HEK293 (cell line): ENCODE results near the gene ABHD14A.

ENCODE experiments used
- GLI2 ChIP-seq: fragments of 450-650 bp; formaldehyde crosslinking; IDR thresholded peaks from 2 replicates; pipeline ENCODE4; 2017; ENCODE audit warnings: missing biosample characterization, missing genetic modification characterization, low read depth, borderline replicate concordance
- GLI4 ChIP-seq: fragments of 450-650 bp; formaldehyde crosslinking; IDR thresholded peaks from 2 replicates; pipeline ENCODE4 v1.5.1; 2016; ENCODE audit warnings: missing biosample characterization, missing genetic modification characterization
- KLF10 ChIP-seq: fragments of 450-650 bp; IDR thresholded peaks from 2 replicates; pipeline ENCODE4 v1.5.1; 2018; ENCODE audit warnings: missing biosample characterization, mild to moderate bottlenecking, missing genetic modification characterization
- KLF9 ChIP-seq: fragments of 450-650 bp; formaldehyde crosslinking; IDR thresholded peaks from 2 replicates; pipeline ENCODE4 v1.5.1; 2016; ENCODE audit warnings: missing biosample characterization, missing genetic modification characterization, low read depth
- SP7 ChIP-seq: fragments of 450-650 bp; formaldehyde crosslinking; IDR thresholded peaks from 2 replicates; pipeline ENCODE4 v1.5.1; 2016; ENCODE audit warnings: missing biosample characterization, missing genetic modification characterization
- TCF7L2 ChIP-seq: IDR thresholded peaks from 2 replicates; pipeline ENCODE4 v1.6.1; 2011; ENCODE audit warnings: low read depth, mild to moderate bottlenecking, inconsistent platforms, low read length, moderate library complexity, borderline replicate concordance
- ZBTB20 ChIP-seq: fragments of 450-650 bp; formaldehyde crosslinking; IDR thresholded peaks from 2 replicates; pipeline ENCODE4 v1.5.1; 2016; ENCODE audit warnings: missing biosample characterization, missing genetic modification characterization
- ZFP37 ChIP-seq: fragments of 450-650 bp; formaldehyde crosslinking; IDR thresholded peaks from 2 replicates; pipeline ENCODE4 v1.5.1; 2016; ENCODE audit warnings: missing biosample characterization, missing genetic modification characterization
- ZFP69B ChIP-seq: fragments of 450-650 bp; formaldehyde crosslinking; IDR thresholded peaks from 2 replicates; pipeline ENCODE4 v1.5.1; 2016; ENCODE audit warnings: missing biosample characterization, missing genetic modification characterization
- ZNF221 ChIP-seq: fragments of 450-650 bp; formaldehyde crosslinking; IDR thresholded peaks from 2 replicates; pipeline ENCODE4 v1.5.1; 2017; ENCODE audit warnings: missing biosample characterization, missing genetic modification characterization, borderline replicate concordance
- ZNF248 ChIP-seq: fragments of 450-650 bp; formaldehyde crosslinking; IDR thresholded peaks from 2 replicates; pipeline ENCODE4 v1.5.1; 2017; ENCODE audit warnings: missing biosample characterization, missing genetic modification characterization
- ZNF335 ChIP-seq: fragments of 450-650 bp; formaldehyde crosslinking; conservative IDR thresholded peaks from 2 replicates; pipeline ENCODE4 v1.5.1; 2016; ENCODE audit warnings: missing biosample characterization, missing genetic modification characterization
- ZNF341 ChIP-seq: fragments of 450-650 bp; formaldehyde crosslinking; IDR thresholded peaks from 2 replicates; pipeline ENCODE4; 2016; ENCODE audit warnings: low read depth, missing biosample characterization, missing genetic modification characterization
- ZNF37A ChIP-seq: fragments of 450-650 bp; IDR thresholded peaks from 2 replicates; pipeline ENCODE4 v1.5.1; 2018; ENCODE audit warnings: missing biosample characterization, missing genetic modification characterization
- ZNF423 ChIP-seq: fragments of 450-650 bp; formaldehyde crosslinking; IDR thresholded peaks from 2 replicates; pipeline ENCODE4 v1.5.1; 2016; ENCODE audit warnings: missing biosample characterization, missing genetic modification characterization
- ZNF521 ChIP-seq: fragments of 450-650 bp; formaldehyde crosslinking; IDR thresholded peaks from 2 replicates; pipeline ENCODE4 v1.5.1; 2017; ENCODE audit warnings: missing biosample characterization, mild to moderate bottlenecking, missing genetic modification characterization
- ZNF529 ChIP-seq: fragments of 450-650 bp; formaldehyde crosslinking; IDR thresholded peaks from 2 replicates; pipeline ENCODE4 v1.5.1; 2017; ENCODE audit warnings: missing genetic modification characterization, missing biosample characterization; ENCODE audit not compliant: insufficient replicate concordance
- ZNF530 ChIP-seq: fragments of 450-650 bp; formaldehyde crosslinking; IDR thresholded peaks from 2 replicates; pipeline ENCODE4 v1.5.1; 2016; ENCODE audit warnings: low read depth, missing biosample characterization, missing genetic modification characterization
- ZNF571 ChIP-seq: fragments of 450-650 bp; formaldehyde crosslinking; IDR thresholded peaks from 2 replicates; pipeline ENCODE4 v1.5.0; 2017; ENCODE audit warnings: missing biosample characterization, missing genetic modification characterization
- ZNF585B ChIP-seq: fragments of 450-650 bp; formaldehyde crosslinking; IDR thresholded peaks from 2 replicates; pipeline ENCODE4 v1.5.1; 2016; ENCODE audit warnings: missing biosample characterization, missing genetic modification characterization
- ZNF658 ChIP-seq: fragments of 450-650 bp; formaldehyde crosslinking; IDR thresholded peaks from 2 replicates; pipeline ENCODE4; 2016; ENCODE audit warnings: missing biosample characterization, missing genetic modification characterization
- ZNF660 ChIP-seq: fragments of 450-650 bp; IDR thresholded peaks from 2 replicates; pipeline ENCODE4 v1.5.1; 2018; ENCODE audit warnings: missing biosample characterization, mild to moderate bottlenecking, missing genetic modification characterization
- ZNF76 ChIP-seq: fragments of 450-650 bp; formaldehyde crosslinking; IDR thresholded peaks from 2 replicates; pipeline ENCODE4; 2016; ENCODE audit warnings: low read depth, missing biosample characterization, missing genetic modification characterization, borderline replicate concordance
- ZXDB ChIP-seq: fragments of 450-650 bp; formaldehyde crosslinking; IDR thresholded peaks from 2 replicates; pipeline ENCODE4 v1.5.1; 2016; ENCODE audit warnings: missing biosample characterization, missing genetic modification characterization
- TF ChIP-seq, protein P1 (sequence below): fragments of 450-650 bp; formaldehyde crosslinking; IDR thresholded peaks from 2 replicates; pipeline ENCODE4 v1.5.1; 2017; ENCODE audit warnings: missing biosample characterization, missing genetic modification characterization
- TF ChIP-seq, protein P2 (sequence below): fragments of 450-650 bp; formaldehyde crosslinking; conservative IDR thresholded peaks from 2 replicates; pipeline ENCODE4 v1.5.1; 2016; ENCODE audit warnings: low read depth, missing biosample characterization, missing genetic modification characterization
- TF ChIP-seq, protein P3 (sequence below): fragments of 450-650 bp; formaldehyde crosslinking; IDR thresholded peaks from 2 replicates; pipeline ENCODE4 v1.5.1; 2016; ENCODE audit warnings: missing biosample characterization, missing genetic modification characterization
- TF ChIP-seq, protein P4 (sequence below): fragments of 450-650 bp; formaldehyde crosslinking; IDR thresholded peaks from 2 replicates; pipeline ENCODE4 v1.5.1; 2017; ENCODE audit warnings: missing biosample characterization, missing genetic modification characterization
- TF ChIP-seq, protein P5 (sequence below): fragments of 450-650 bp; formaldehyde crosslinking; IDR thresholded peaks from 2 replicates; pipeline ENCODE4 v1.5.1; 2016; ENCODE audit warnings: missing biosample characterization, missing genetic modification characterization

Gene ABHD14A

DNA sequence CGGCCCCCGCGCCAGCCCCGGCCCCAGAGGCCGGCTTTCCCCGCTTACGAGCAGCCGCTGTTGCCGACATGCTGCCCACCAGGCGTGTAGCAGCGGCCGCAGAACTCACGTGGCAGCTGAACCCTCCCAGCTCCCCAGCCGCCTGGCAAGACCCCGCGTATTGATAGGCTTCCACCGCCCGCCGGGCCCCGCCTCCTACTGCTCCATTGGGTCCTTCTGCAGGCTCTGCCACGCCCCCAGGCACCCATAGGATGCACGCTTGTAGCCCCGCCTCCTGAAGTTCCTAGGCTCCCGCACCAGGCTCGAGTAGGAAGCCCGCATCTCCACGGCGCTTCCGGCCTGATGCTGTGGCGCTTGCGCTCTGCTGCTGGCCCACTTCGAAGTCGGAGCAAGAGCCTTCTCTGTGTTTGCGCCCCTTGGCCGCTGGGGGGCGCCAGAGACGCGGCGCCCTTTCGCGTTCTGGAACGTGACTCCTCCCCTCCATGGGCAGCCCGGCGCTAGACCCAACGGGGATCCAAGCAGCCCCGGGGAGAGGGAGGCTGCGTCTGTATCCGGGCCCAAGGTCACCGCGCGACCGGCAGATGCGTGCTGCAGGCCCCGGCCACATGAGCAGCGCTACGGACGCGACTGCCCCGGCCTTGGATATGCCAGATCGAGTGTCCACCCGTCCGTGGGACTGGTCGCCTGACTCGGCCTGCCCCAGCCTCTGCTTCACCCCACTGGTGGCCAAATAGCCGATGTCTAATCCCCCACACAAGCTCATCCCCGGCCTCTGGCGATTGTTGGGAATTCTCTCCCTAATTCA lies 32.9 kb upstream of the ABHD14A start, which contains the start of the genes PARP3 and RRP9 (continued):
- TF ChIP-seq, protein P1, sequence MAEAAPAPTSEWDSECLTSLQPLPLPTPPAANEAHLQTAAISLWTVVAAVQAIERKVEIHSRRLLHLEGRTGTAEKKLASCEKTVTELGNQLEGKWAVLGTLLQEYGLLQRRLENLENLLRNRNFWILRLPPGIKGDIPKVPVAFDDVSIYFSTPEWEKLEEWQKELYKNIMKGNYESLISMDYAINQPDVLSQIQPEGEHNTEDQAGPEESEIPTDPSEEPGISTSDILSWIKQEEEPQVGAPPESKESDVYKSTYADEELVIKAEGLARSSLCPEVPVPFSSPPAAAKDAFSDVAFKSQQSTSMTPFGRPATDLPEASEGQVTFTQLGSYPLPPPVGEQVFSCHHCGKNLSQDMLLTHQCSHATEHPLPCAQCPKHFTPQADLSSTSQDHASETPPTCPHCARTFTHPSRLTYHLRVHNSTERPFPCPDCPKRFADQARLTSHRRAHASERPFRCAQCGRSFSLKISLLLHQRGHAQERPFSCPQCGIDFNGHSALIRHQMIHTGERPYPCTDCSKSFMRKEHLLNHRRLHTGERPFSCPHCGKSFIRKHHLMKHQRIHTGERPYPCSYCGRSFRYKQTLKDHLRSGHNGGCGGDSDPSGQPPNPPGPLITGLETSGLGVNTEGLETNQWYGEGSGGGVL (tag by site-specific recombination) = no peak
- no peak for TF ChIP-seq ZNF521 (tag by site-specific recombination)
- TF ChIP-seq, protein P2, sequence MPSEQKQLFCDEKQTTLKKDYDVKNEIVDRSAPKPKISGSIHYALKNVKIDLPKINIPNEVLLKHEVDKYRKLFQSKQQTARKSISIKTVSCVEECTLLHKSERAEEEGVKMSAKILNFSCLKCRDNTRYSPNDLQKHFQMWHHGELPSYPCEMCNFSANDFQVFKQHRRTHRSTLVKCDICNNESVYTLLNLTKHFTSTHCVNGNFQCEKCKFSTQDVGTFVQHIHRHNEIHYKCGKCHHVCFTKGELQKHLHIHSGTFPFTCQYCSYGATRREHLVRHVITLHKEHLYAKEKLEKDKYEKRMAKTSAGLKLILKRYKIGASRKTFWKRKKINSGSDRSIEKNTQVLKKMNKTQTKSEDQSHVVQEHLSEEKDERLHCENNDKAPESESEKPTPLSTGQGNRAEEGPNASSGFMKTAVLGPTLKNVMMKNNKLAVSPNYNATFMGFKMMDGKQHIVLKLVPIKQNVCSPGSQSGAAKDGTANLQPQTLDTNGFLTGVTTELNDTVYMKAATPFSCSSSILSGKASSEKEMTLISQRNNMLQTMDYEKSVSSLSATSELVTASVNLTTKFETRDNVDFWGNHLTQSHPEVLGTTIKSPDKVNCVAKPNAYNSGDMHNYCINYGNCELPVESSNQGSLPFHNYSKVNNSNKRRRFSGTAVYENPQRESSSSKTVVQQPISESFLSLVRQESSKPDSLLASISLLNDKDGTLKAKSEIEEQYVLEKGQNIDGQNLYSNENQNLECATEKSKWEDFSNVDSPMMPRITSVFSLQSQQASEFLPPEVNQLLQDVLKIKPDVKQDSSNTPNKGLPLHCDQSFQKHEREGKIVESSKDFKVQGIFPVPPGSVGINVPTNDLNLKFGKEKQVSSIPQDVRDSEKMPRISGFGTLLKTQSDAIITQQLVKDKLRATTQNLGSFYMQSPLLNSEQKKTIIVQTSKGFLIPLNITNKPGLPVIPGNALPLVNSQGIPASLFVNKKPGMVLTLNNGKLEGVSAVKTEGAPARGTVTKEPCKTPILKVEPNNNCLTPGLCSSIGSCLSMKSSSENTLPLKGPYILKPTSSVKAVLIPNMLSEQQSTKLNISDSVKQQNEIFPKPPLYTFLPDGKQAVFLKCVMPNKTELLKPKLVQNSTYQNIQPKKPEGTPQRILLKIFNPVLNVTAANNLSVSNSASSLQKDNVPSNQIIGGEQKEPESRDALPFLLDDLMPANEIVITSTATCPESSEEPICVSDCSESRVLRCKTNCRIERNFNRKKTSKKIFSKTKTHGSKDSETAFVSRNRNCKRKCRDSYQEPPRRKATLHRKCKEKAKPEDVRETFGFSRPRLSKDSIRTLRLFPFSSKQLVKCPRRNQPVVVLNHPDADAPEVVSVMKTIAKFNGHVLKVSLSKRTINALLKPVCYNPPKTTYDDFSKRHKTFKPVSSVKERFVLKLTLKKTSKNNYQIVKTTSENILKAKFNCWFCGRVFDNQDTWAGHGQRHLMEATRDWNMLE (tag by site-specific recombination) = 0 out of 2 replicates have a peak, but pooled peaks have one; percentile 51
- TF ChIP-seq KLF9 (tag by site-specific recombination) = peak; percentile 47
- no peak for TF ChIP-seq ZFP37
- TF ChIP-seq, protein P3, sequence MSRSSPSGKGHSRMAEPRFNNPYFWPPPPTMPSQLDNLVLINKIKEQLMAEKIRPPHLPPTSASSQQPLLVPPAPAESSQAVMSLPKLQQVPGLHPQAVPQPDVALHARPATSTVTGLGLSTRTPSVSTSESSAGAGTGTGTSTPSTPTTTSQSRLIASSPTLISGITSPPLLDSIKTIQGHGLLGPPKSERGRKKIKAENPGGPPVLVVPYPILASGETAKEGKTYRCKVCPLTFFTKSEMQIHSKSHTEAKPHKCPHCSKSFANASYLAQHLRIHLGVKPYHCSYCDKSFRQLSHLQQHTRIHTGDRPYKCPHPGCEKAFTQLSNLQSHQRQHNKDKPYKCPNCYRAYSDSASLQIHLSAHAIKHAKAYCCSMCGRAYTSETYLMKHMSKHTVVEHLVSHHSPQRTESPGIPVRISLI = no peak
- no peak for TF ChIP-seq ZNF248 (tag by site-specific recombination)
- TF ChIP-seq ZNF423 (tag by site-specific recombination) = peak; percentile 91
- TF ChIP-seq, protein P4, sequence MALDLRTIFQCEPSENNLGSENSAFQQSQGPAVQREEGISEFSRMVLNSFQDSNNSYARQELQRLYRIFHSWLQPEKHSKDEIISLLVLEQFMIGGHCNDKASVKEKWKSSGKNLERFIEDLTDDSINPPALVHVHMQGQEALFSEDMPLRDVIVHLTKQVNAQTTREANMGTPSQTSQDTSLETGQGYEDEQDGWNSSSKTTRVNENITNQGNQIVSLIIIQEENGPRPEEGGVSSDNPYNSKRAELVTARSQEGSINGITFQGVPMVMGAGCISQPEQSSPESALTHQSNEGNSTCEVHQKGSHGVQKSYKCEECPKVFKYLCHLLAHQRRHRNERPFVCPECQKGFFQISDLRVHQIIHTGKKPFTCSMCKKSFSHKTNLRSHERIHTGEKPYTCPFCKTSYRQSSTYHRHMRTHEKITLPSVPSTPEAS = no peak
- TF ChIP-seq ZNF529 (tag by site-specific recombination) = no peak
- TF ChIP-seq SP7 = peak; percentile 50; the same call in 1 of the 2 replicates
- no peak for TF ChIP-seq ZFP69B (tag by site-specific recombination)
- TF ChIP-seq ZNF221 (tag by site-specific recombination) = no peak
- no peak for TF ChIP-seq ZNF530 (tag by site-specific recombination)
- TF ChIP-seq ZXDB (tag by site-specific recombination) = peak; percentile 66; the same call in 1 of the 2 replicates
- TF ChIP-seq TCF7L2 = no peak
- no peak; the same call in 1 of the 2 replicates for TF ChIP-seq ZNF660 (tag by site-specific recombination)
- TF ChIP-seq GLI4 (tag by site-specific recombination) = no peak
- TF ChIP-seq ZNF571 = no peak
- TF ChIP-seq ZNF585B (tag by site-specific recombination) = no peak
- no peak for TF ChIP-seq ZNF658
- TF ChIP-seq ZNF37A (tag by site-specific recombination) = no peak
- TF ChIP-seq KLF10 (tag by site-specific recombination) = peak; percentile 79
- no peak for TF ChIP-seq ZNF76 (tag by site-specific recombination)
- TF ChIP-seq ZBTB20 (tag by site-specific recombination) = peak; percentile 37; the same call in 1 of the 2 replicates
- TF ChIP-seq GLI2 (tag by site-specific recombination) = no peak
- TF ChIP-seq, protein P5, sequence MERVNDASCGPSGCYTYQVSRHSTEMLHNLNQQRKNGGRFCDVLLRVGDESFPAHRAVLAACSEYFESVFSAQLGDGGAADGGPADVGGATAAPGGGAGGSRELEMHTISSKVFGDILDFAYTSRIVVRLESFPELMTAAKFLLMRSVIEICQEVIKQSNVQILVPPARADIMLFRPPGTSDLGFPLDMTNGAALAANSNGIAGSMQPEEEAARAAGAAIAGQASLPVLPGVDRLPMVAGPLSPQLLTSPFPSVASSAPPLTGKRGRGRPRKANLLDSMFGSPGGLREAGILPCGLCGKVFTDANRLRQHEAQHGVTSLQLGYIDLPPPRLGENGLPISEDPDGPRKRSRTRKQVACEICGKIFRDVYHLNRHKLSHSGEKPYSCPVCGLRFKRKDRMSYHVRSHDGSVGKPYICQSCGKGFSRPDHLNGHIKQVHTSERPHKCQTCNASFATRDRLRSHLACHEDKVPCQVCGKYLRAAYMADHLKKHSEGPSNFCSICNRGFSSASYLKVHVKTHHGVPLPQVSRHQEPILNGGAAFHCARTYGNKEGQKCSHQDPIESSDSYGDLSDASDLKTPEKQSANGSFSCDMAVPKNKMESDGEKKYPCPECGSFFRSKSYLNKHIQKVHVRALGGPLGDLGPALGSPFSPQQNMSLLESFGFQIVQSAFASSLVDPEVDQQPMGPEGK = peak; percentile 42; the same call in 1 of the 2 replicates
- peak; percentile 73; the same call in 1 of the 2 replicates for TF ChIP-seq ZNF335
- peak; percentile 85 for TF ChIP-seq ZNF341 (tag by site-specific recombination)
